K562 (cell line): ENCODE measurements around the gene SMG9. TPM values are rescaled to one million over a fixed set of nuclear protein-coding genes. Genes with fewer than 3 reads are reported as not detected.

ENCODE experiments used
- ATF4 ChIP-seq: fragments of 450-650 bp; formaldehyde crosslinking; IDR thresholded peaks from 2 replicates; pipeline ENCODE4 v1.4.0; 2022; ENCODE audit warnings: mild to moderate bottlenecking, moderate library complexity
- CREB1 ChIP-seq, 2 experiments: sonication (generic) in 1 of 2; formaldehyde crosslinking in 1 of 2; IDR thresholded peaks; 2 replicates each; pipeline versions ENCODE4 v1.6.1 to v1.8.0; 2012 to 2022; ENCODE audit warnings: inconsistent platforms in 1 of 2, mild to moderate bottlenecking in 1 of 2, missing genetic modification reagents in 1 of 2, moderate library complexity in 1 of 2
- FOXA1 ChIP-seq: fragments of 450-650 bp; IDR thresholded peaks from 2 replicates; pipeline ENCODE4 v1.6.1; 2016; ENCODE audit warnings: mild to moderate bottlenecking, borderline replicate concordance
- FOXP1 ChIP-seq: sonication (generic); formaldehyde crosslinking; IDR thresholded peaks from 2 replicates; pipeline ENCODE4 v1.8.0; 2022; ENCODE audit warnings: mild to moderate bottlenecking, missing genetic modification reagents
- HOMEZ ChIP-seq: fragments of 250-450 bp; sonication (Bioruptor Pico); IDR thresholded peaks from 2 replicates; pipeline ENCODE4 v1.4.0; 2020; ENCODE audit warnings: mild to moderate bottlenecking, moderate library complexity
- ILK ChIP-seq: fragments of 450-650 bp; IDR thresholded peaks from 2 replicates; pipeline ENCODE4 v1.6.1; 2016; ENCODE audit warnings: missing genetic modification characterization, low read depth, mild to moderate bottlenecking, missing compliant biosample characterization, moderate library complexity, borderline replicate concordance
- L3MBTL2 ChIP-seq: fragments of 450-650 bp; IDR thresholded peaks from 2 replicates; pipeline ENCODE4 v1.6.1; 2016; ENCODE audit warnings: mild to moderate bottlenecking, moderate library complexity
- NEUROD1 ChIP-seq: fragments of 150-350 bp; IDR thresholded peaks from 2 replicates; pipeline ENCODE4 v1.6.1; 2014; ENCODE audit warnings: borderline replicate concordance, low read length, low read depth; ENCODE audit not compliant: partially characterized antibody
- PHF8 ChIP-seq: fragments of 200-600 bp; sonication (generic); IDR thresholded peaks from 2 replicates; pipeline ENCODE4 v1.6.1; 2012; ENCODE audit warnings: mixed run types, mild to moderate bottlenecking, inconsistent platforms, low read length, moderate library complexity, borderline replicate concordance
- RBFOX2 ChIP-seq: fragments of 200-400 bp; formaldehyde crosslinking; IDR thresholded peaks from 2 replicates; pipeline ENCODE4 v1.6.1; 2017; ENCODE audit warnings: low read depth, mild to moderate bottlenecking, low read length, moderate library complexity
- TEAD2 ChIP-seq: fragments of 450-650 bp; IDR thresholded peaks from 2 replicates; pipeline ENCODE4 v1.6.1; 2016; ENCODE audit warnings: missing genetic modification characterization, control low read depth, missing compliant biosample characterization
- U2AF2 ChIP-seq: fragments of 200-400 bp; formaldehyde crosslinking; optimal IDR thresholded peaks from 2 replicates; pipeline ENCODE3; 2017; ENCODE audit warnings: low read depth, mild to moderate bottlenecking, low read length
- ZNF146 ChIP-seq: IDR thresholded peaks from one replicate; pipeline ENCODE4 v1.6.1; 2018; ENCODE audit warnings: missing compliant biosample characterization; ENCODE audit not compliant: unreplicated experiment
- ZNF24 ChIP-seq: fragments of 450-650 bp; IDR thresholded peaks from 2 replicates; pipeline ENCODE4 v1.6.1; 2016
- ZNF512 ChIP-seq: IDR thresholded peaks from 2 replicates; pipeline ENCODE4 v1.6.1; 2016; ENCODE audit warnings: missing genetic modification characterization, missing compliant biosample characterization
- polyA plus RNA-seq, 8 experiments: library from polyadenylated mRNA; depleted of rRNA in 4 of 8; stranded (reverse) in 5 of 8; unstranded in 3 of 8; fragments of >200 nt; fragmentation: Nextera tagmentation in 2 of 8; fragmentation: Illumina TruSeq in 1 of 8; extraction: Ambion mirVana in 2 of 8; extraction: Trizol in 1 of 8; gene quantifications; 2 replicates each; pipeline versions ENCODE4 v1.2.1 to v1.2.3, GENCODE V29; 2011 to 2014; ENCODE audit warnings: inconsistent platforms in 1 of 8, missing spikeins in 1 of 8
- total RNA-seq, 7 experiments: library from RNA; depleted of rRNA in 6 of 7; stranded (reverse); fragments of >200 nt in 6 of 7; fragmentation: Illumina TruSeq in 2 of 7; extraction: Trizol in 2 of 7; gene quantifications; 2 replicates each; pipeline versions ENCODE4 v1.2.1 to v1.2.3, GENCODE V29; 2011 to 2021; ENCODE audit warnings: low replicate concordance in 1 of 7
- TF ChIP-seq, protein P1 (sequence below): sonication (generic); formaldehyde crosslinking; IDR thresholded peaks from 2 replicates; pipeline ENCODE4 v1.8.0; 2023; ENCODE audit warnings: missing genetic modification reagents, mild to moderate bottlenecking, borderline replicate concordance
- TF ChIP-seq, protein P2 (sequence below): sonication (generic); formaldehyde crosslinking; IDR thresholded peaks from 2 replicates; pipeline ENCODE4 v1.8.1; 2023; ENCODE audit warnings: mild to moderate bottlenecking, missing genetic modification reagents

Gene SMG9
- total and polyA plus RNA-seq, 9 of the 15 experiments (the other 6 are each of a cell fraction or from before 2014, with no cell fraction given), result 1.7 to 79.7 (median 40.2) TPM

DNA sequence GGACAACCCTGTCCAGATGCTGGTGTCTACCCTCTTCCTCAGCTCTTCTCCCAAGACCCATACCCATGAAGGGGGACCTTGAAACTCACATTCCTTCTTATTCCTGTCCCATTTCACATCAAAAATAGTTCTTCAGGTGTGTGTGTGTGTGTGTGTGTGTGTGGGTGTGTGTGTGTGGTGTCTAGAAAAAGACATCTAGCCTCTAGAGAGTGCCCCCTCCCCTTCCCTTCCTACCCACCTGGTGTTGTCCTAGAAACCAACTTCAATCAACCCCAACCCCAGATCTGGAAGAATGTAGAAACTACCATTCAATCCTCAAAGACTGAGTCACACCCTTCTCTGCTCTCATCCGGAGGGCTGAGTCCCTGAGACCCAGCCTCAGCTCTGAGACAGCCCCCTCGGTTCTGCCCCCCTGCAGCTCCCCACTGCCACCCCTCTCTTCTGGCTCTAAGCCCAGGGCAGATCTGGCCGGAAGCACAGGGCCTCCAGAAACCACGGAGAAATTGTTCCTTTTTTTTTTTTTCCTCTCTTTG, 22.5 kb upstream of the SMG9 start (continued):
- TF ChIP-seq ZNF512 (no peak), ZNF24 (no peak), ILK (tag) (no peak), FOXP1 (CRISPR knock-in tag) (no peak), L3MBTL2 (no peak), NEUROD1 (no peak), PHF8 (no peak), FOXA1 (no peak), TEAD2 (tag) (no peak), CREB1 (IDR thresholded peaks at IDR 0.05) (no peak), CREB1 (CRISPR knock-in tag; IDR thresholded peaks at IDR 0.05) (no peak), ZNF146 (no peak), RBFOX2 (no peak), ATF4 (CRISPR knock-in tag) (no peak), HOMEZ (CRISPR knock-in tag) (no peak), U2AF2 (no peak)
- TF ChIP-seq, protein P1, sequence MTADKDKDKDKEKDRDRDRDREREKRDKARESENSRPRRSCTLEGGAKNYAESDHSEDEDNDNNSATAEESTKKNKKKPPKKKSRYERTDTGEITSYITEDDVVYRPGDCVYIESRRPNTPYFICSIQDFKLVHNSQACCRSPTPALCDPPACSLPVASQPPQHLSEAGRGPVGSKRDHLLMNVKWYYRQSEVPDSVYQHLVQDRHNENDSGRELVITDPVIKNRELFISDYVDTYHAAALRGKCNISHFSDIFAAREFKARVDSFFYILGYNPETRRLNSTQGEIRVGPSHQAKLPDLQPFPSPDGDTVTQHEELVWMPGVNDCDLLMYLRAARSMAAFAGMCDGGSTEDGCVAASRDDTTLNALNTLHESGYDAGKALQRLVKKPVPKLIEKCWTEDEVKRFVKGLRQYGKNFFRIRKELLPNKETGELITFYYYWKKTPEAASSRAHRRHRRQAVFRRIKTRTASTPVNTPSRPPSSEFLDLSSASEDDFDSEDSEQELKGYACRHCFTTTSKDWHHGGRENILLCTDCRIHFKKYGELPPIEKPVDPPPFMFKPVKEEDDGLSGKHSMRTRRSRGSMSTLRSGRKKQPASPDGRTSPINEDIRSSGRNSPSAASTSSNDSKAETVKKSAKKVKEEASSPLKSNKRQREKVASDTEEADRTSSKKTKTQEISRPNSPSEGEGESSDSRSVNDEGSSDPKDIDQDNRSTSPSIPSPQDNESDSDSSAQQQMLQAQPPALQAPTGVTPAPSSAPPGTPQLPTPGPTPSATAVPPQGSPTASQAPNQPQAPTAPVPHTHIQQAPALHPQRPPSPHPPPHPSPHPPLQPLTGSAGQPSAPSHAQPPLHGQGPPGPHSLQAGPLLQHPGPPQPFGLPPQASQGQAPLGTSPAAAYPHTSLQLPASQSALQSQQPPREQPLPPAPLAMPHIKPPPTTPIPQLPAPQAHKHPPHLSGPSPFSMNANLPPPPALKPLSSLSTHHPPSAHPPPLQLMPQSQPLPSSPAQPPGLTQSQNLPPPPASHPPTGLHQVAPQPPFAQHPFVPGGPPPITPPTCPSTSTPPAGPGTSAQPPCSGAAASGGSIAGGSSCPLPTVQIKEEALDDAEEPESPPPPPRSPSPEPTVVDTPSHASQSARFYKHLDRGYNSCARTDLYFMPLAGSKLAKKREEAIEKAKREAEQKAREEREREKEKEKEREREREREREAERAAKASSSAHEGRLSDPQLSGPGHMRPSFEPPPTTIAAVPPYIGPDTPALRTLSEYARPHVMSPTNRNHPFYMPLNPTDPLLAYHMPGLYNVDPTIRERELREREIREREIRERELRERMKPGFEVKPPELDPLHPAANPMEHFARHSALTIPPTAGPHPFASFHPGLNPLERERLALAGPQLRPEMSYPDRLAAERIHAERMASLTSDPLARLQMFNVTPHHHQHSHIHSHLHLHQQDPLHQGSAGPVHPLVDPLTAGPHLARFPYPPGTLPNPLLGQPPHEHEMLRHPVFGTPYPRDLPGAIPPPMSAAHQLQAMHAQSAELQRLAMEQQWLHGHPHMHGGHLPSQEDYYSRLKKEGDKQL, result no peak
- TF ChIP-seq, protein P2, sequence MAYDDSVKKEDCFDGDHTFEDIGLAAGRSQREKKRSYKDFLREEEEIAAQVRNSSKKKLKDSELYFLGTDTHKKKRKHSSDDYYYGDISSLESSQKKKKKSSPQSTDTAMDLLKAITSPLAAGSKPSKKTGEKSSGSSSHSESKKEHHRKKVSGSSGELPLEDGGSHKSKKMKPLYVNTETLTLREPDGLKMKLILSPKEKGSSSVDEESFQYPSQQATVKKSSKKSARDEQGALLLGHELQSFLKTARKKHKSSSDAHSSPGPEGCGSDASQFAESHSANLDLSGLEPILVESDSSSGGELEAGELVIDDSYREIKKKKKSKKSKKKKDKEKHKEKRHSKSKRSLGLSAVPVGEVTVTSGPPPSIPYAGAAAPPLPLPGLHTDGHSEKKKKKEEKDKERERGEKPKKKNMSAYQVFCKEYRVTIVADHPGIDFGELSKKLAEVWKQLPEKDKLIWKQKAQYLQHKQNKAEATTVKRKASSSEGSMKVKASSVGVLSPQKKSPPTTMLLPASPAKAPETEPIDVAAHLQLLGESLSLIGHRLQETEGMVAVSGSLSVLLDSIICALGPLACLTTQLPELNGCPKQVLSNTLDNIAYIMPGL (CRISPR knock-in tag), result no peak
